Measurements from ENCODE around the gene RAB5B.
"Not testable (repeated sequence)": the region's sequence is repeated elsewhere in the genome, so short reads cannot be mapped to it uniquely, and the experiment has no call there.

Gene RAB5B

DNA sequence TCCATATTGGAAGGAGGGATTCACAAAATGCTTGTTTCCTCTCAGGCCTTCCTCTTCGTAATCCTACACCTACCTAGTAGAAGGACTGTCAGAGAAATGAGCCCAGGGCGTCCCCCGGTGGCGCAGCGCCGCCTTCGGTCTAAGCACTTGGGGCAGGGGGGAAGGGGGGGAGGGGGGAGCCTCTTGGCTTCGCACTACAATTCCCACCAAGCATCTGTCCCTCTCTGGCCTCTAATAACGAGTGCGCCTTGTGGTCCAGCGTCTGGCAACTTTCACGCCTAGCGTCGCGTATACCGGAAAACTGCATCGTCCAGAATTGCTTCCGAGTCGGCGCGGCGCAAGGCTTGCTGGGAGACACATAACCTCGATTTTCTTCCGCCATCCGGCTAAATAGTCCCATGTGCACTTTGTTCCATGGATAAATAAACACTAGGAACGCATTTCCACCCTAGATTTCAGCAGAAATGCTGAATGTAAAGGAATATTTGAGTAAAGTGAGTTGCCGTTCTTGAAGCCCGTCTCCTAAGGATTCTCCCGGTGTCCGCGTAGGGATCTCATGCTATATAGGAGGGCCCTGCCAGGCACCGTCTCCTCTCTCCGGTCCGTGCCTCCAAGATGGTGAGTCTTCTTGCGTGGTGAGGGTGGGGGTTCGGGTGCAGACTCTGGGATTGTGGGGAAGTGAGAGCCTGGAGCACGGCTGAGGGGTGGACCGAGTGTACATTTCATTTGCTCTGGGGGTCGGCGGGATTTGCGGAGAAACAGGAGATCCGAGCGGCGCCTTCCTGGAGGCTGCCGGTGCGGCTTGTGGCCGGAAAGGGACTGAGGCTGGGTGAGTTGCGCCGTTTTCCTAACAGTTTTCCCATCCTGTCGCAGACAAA, 67.9 kb downstream of the RAB5B start, which contains the start of gene RPS26:
RPS26 (plus strand) TSS at position 367 of the 878 bp plus-strand sequence; CDS start at position 616, 249 bp downstream.
- peak within 1 kb of the TSS; percentile 100 for H3K4me3 ChIP-seq (ENCODE audit: low read length)
- H3F3A ChIP-seq (ENCODE audit: insufficient read depth, low read length): peaks cover 35% of the 10 kb centered on the region
- H4K20me1 ChIP-seq (ENCODE audit: insufficient read depth, low read length): no peaks in the 10 kb centered on the region
- H3K36me3 ChIP-seq (replicated peaks; ENCODE audit: insufficient read depth, low read length): peaks cover 4% of the 10 kb centered on the region; the same call in 1 of the 2 replicates
- peak within 1 kb of the TSS; percentile 90 for H3K4me2 ChIP-seq (ENCODE audit: low read depth, low read length)
- no peaks in the 10 kb centered on the region for H3K27me3 ChIP-seq (replicated peaks; ENCODE audit: insufficient read depth, low read length)
- H3K9me2 ChIP-seq (replicated peaks; ENCODE audit: insufficient read depth, low read length): no peaks in the 10 kb centered on the region
- H2AFZ ChIP-seq (ENCODE audit: low read length): peak within 1 kb of the TSS; percentile 97
- no peaks in the 10 kb centered on the region for H3K9me3 ChIP-seq (replicated peaks; ENCODE audit: insufficient read depth, low read length)
- peaks cover 3% of the 10 kb centered on the region; the same call in 1 of the 2 replicates for H3K4me1 ChIP-seq (ENCODE audit: low read length)
- peak; percentile 100 for DNase-seq
- H3K9ac ChIP-seq (ENCODE audit: low read length): peak within 1 kb of the TSS; percentile 97
- H3K79me2 ChIP-seq (ENCODE audit: low read length): peaks cover 20% of the 10 kb centered on the region
- peak within 1 kb of the TSS; percentile 75 for H3K27ac ChIP-seq (ENCODE audit: low read length)
- no peak for TF ChIP-seq EZH2phosphoT487 (IDR thresholded peaks at IDR 0.05; ENCODE audit: low read length)
- no peak for TF ChIP-seq EZH2 (optimal IDR thresholded peaks at IDR 0.05; ENCODE audit: low read depth, low read length)
- TF ChIP-seq, protein P1, sequence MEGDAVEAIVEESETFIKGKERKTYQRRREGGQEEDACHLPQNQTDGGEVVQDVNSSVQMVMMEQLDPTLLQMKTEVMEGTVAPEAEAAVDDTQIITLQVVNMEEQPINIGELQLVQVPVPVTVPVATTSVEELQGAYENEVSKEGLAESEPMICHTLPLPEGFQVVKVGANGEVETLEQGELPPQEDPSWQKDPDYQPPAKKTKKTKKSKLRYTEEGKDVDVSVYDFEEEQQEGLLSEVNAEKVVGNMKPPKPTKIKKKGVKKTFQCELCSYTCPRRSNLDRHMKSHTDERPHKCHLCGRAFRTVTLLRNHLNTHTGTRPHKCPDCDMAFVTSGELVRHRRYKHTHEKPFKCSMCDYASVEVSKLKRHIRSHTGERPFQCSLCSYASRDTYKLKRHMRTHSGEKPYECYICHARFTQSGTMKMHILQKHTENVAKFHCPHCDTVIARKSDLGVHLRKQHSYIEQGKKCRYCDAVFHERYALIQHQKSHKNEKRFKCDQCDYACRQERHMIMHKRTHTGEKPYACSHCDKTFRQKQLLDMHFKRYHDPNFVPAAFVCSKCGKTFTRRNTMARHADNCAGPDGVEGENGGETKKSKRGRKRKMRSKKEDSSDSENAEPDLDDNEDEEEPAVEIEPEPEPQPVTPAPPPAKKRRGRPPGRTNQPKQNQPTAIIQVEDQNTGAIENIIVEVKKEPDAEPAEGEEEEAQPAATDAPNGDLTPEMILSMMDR (IDR thresholded peaks at IDR 0.05; ENCODE audit: low read length): peak; percentile 48

DNA sequence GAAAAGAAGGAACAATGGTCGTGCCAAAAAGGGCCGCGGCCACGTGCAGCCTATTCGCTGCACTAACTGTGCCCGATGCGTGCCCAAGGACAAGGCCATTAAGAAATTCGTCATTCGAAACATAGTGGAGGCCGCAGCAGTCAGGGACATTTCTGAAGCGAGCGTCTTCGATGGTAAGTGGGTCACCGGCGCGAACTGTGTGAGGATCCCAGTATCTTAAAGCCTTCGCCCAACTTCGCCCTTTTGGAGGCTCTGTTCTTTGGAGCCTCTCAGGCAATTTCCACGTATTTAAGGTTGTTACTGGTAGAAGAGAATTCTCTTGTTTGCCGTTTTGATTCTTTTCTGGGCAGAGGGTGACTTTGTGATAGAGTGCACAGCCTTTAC, 68.5 kb downstream of the RAB5B start:
- not testable (repeated sequence) for H3K27me3 ChIP-seq (replicated peaks; ENCODE audit: insufficient read depth, low read length); DNase-seq; H2AFZ ChIP-seq (ENCODE audit: low read length); H3K4me1 ChIP-seq (ENCODE audit: low read length); H3K9me3 ChIP-seq (replicated peaks; ENCODE audit: insufficient read depth, low read length); H3K36me3 ChIP-seq (replicated peaks; ENCODE audit: insufficient read depth, low read length); H4K20me1 ChIP-seq (ENCODE audit: insufficient read depth, low read length); H3K9me2 ChIP-seq (replicated peaks; ENCODE audit: insufficient read depth, low read length)
- Histone ChIP-seq H3K4me2 (ENCODE audit: low read depth, low read length) (peak overlapping the region; percentile 90), H3K27ac (ENCODE audit: low read length) (peak overlapping the region; percentile 75; the same call in 1 of the 2 replicates), H3K4me3 (ENCODE audit: low read length) (peak overlapping the region; percentile 100), H3K79me2 (ENCODE audit: low read length) (peaks cover 20% of the 10 kb centered on the region), H3F3A (ENCODE audit: insufficient read depth, low read length) (peaks cover 37% of the 10 kb centered on the region), H3K9ac (ENCODE audit: low read length) (peak overlapping the region; percentile 97)

DNA sequence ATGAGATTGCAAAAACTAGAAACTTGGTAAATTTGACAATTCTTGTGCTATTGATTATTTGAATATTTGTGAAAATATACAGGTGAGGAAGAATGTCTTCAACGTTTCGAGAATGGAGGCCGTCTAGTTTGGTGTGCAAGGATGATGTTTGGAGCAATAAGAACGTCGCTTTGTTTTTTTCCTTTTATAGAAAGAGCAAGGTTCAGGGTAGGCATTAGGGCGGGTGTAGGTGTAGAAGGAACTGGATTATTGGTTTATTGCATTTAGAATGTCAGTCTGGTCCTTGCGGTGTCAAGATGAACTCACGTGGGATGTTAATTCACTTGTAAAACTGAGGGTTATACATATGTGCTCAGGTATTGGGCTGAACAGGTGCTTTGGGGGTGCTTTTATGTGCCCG, 69.0 kb downstream of the RAB5B start:
- peaks cover 37% of the 10 kb centered on the region for H3F3A ChIP-seq (ENCODE audit: insufficient read depth, low read length)

More for the DNA sequence above, 69.0 kb downstream of the RAB5B start:
- Histone ChIP-seq H3K4me3 (ENCODE audit: low read length) (peak overlapping the region; percentile 100), H3K4me1 (ENCODE audit: low read length) (peaks cover 3% of the 10 kb centered on the region; the same call in 1 of the 2 replicates), H3K9me2 (replicated peaks; ENCODE audit: insufficient read depth, low read length) (no peaks in the 10 kb centered on the region), H3K9me3 (replicated peaks; ENCODE audit: insufficient read depth, low read length) (no peaks in the 10 kb centered on the region), H3K9ac (ENCODE audit: low read length) (peak overlapping the region; percentile 97), H3K27ac (ENCODE audit: low read length) (no peak overlapping the region), H3K79me2 (ENCODE audit: low read length) (peaks cover 20% of the 10 kb centered on the region), H3K27me3 (replicated peaks; ENCODE audit: insufficient read depth, low read length) (no peaks in the 10 kb centered on the region), H3K36me3 (replicated peaks; ENCODE audit: insufficient read depth, low read length) (peaks cover 4% of the 10 kb centered on the region; the same call in 1 of the 2 replicates), H3K4me2 (ENCODE audit: low read depth, low read length) (peak overlapping the region; percentile 90), H2AFZ (ENCODE audit: low read length) (no peak overlapping the region), H4K20me1 (ENCODE audit: insufficient read depth, low read length) (no peaks in the 10 kb centered on the region)
- TF ChIP-seq EZH2 (optimal IDR thresholded peaks at IDR 0.05; ENCODE audit: low read depth, low read length) (no peak), EZH2phosphoT487 (IDR thresholded peaks at IDR 0.05; ENCODE audit: low read length) (no peak)
- TF ChIP-seq, protein P1 (IDR thresholded peaks at IDR 0.05; ENCODE audit: low read length): no peak
- no peak for DNase-seq
